Measurements from ENCODE around the gene IGSF3.
"Not testable (repeated sequence)": the region's sequence is repeated elsewhere in the genome, so short reads cannot be mapped to it uniquely, and the experiment has no call there.

GRCh38 chr1:116604408-116604807 is 63.1 kb downstream of the IGSF3 start:
- not testable (repeated sequence) for TF ChIP-seq EZH2 (IDR thresholded peaks at IDR 0.05; ENCODE audit: borderline replicate concordance, low read depth, low read length, severe bottlenecking); CTCF (IDR thresholded peaks at IDR 0.05; ENCODE audit: borderline replicate concordance, extremely low read depth, low read length, poor library complexity, severe bottlenecking)
